ENCODE results near the gene PLXNB1. TPM values are rescaled to one million over a fixed set of nuclear protein-coding genes. Genes with fewer than 3 reads are reported as not detected.
A peak's percentile ranks its signal among the peaks of the same experiment; 100 is the strongest.

PLXNB1 gene
- total and polyA plus RNA-seq, 2 of the 13 experiments (the other 11 are each of a cell fraction or from before 2014, with no cell fraction given), result 86.0 to 143 TPM

- TF ChIP-seq GPBP1L1 (CRISPR knock-in tag; IDR thresholded peaks at IDR 0.05), result no peak
- TF ChIP-seq KDM4B (CRISPR knock-in tag; IDR thresholded peaks at IDR 0.05), result 0 out of 2 replicates have a peak, but pooled peaks have one; percentile 22
- peak; percentile 98 for TF ChIP-seq ZNF263 (CRISPR knock-in tag; IDR thresholded peaks at IDR 0.05)
- no peak; the same call in 1 of the 2 replicates for TF ChIP-seq FOXC1 (CRISPR knock-in tag; IDR thresholded peaks at IDR 0.05; ENCODE audit: borderline replicate concordance)
- TF ChIP-seq EHMT2 (IDR thresholded peaks at IDR 0.05; ENCODE audit: borderline replicate concordance, low read depth, low read length), result no peak
- no peak for TF ChIP-seq TRIM22 (IDR thresholded peaks at IDR 0.05)
- TF ChIP-seq HHEX (CRISPR knock-in tag; IDR thresholded peaks at IDR 0.05), result no peak
- peak; percentile 11; the same call in 1 of the 2 replicates for TF ChIP-seq RXRB (CRISPR knock-in tag; IDR thresholded peaks at IDR 0.05; ENCODE audit: borderline replicate concordance)
- no peak for TF ChIP-seq ZNF513 (CRISPR knock-in tag; conservative IDR thresholded peaks at IDR 0.05)
- TF ChIP-seq POLR2G (IDR thresholded peaks at IDR 0.05; ENCODE audit: low read depth, low read length), result peak; percentile 96
- TF ChIP-seq CHCHD3 (CRISPR knock-in tag; IDR thresholded peaks at IDR 0.05), result no peak
- TF ChIP-seq PPARG (CRISPR knock-in tag; conservative IDR thresholded peaks at IDR 0.05), result peak; percentile 47; the same call in 1 of the 2 replicates
- TF ChIP-seq ZNF543 (CRISPR knock-in tag; IDR thresholded peaks at IDR 0.05), result no peak
- TF ChIP-seq ZNF180 (CRISPR knock-in tag; IDR thresholded peaks at IDR 0.05; ENCODE audit: borderline replicate concordance, low read depth), result no peak
- TF ChIP-seq TSC22D2 (CRISPR knock-in tag; IDR thresholded peaks at IDR 0.05; ENCODE audit: borderline replicate concordance), result 0 out of 2 replicates have a peak, but pooled peaks have one; percentile 30
- TF ChIP-seq ZNF746 (CRISPR knock-in tag; IDR thresholded peaks at IDR 0.05), result 0 out of 2 replicates have a peak, but pooled peaks have one; percentile 42
- TF ChIP-seq ZNF329 (CRISPR knock-in tag; IDR thresholded peaks at IDR 0.05; ENCODE audit: low read depth), result peak; percentile 82; the same call in 1 of the 2 replicates
- no peak for TF ChIP-seq SP1 (IDR thresholded peaks at IDR 0.05)
- TF ChIP-seq SP1 (CRISPR knock-in tag; IDR thresholded peaks at IDR 0.05), result peak; percentile 97
- TF ChIP-seq CSRNP1 (CRISPR knock-in tag; IDR thresholded peaks at IDR 0.05), result 0 out of 2 replicates have a peak, but pooled peaks have one; percentile 31
- TF ChIP-seq ZNF205 (CRISPR knock-in tag; IDR thresholded peaks at IDR 0.05), result peak; percentile 59; the same call in 1 of the 2 replicates
- TF ChIP-seq NONO (IDR thresholded peaks at IDR 0.05), result no peak
- peak; percentile 91 for TF ChIP-seq NONO (CRISPR knock-in tag; conservative IDR thresholded peaks at IDR 0.05)
- peak; percentile 96 for TF ChIP-seq KDM5A (IDR thresholded peaks at IDR 0.05; ENCODE audit: borderline replicate concordance, low read length)
- TF ChIP-seq MAZ (IDR thresholded peaks at IDR 0.05; ENCODE audit: borderline replicate concordance, low read depth, low read length), result peak; percentile 49; the same call in 1 of the 2 replicates
- peak; percentile 97 for TF ChIP-seq MAZ (CRISPR knock-in tag; IDR thresholded peaks at IDR 0.05; ENCODE audit: low read depth)
Observed at GRCh38 chr3:48446425-48447193, 16.7 kb upstream of the PLXNB1 start, which contains the start of gene ATRIP (continued).

All from HepG2 (cell line).